Measurements from ENCODE around the gene MCTP1. TPM values are rescaled to one million over a fixed set of nuclear protein-coding genes. Genes with fewer than 3 reads are reported as not detected.

The MCTP1 gene
- total RNA-seq, 1 experiment from 2014 or later, result 0.44 TPM

GRCh38 chr5:95048628-95049027 lies 236.3 kb downstream of the MCTP1 start:
- intact Hi-C loops (cut with micrococcal nuclease), result no loop called here
- Histone ChIP-seq H4K20me1 (ENCODE audit: insufficient read depth) (no peaks in the 10 kb centered on the region), H3K27ac (ENCODE audit: low read depth, low read length) (no peak overlapping the region), H3K9me3 (ENCODE audit: control insufficient read depth in 1 of 2, insufficient read depth in 1 of 2, low read depth in 1 of 2, low read length in 2 of 2) (no peaks in the 10 kb centered on the region), H3K27me3 (ENCODE audit: insufficient read depth, low read length) (no peaks in the 10 kb centered on the region), H3K4me1 (ENCODE audit: control insufficient read depth in 1 of 2, insufficient read depth in 2 of 2, low read length in 2 of 2) (no peaks in the 10 kb centered on the region), H3K9ac (ENCODE audit: low read length) (no peak overlapping the region), H3K36me3 (ENCODE audit: control insufficient read depth in 1 of 2, insufficient read depth in 2 of 2, low read length in 2 of 2) (no peaks in the 10 kb centered on the region), H3K9me2 (ENCODE audit: insufficient read depth) (no peaks in the 10 kb centered on the region), H3K4me2 (ENCODE audit: low read length) (no peak overlapping the region), H3K79me2 (ENCODE audit: insufficient read depth, low read length) (no peaks in the 10 kb centered on the region), H2AFZ (ENCODE audit: low read depth, low read length, poor library complexity, severe bottlenecking) (no peak overlapping the region), H3K4me3 (replicated peaks in 1 of 2; ENCODE audit: low read depth in 1 of 2, low read length in 2 of 2) (no peak overlapping the region)
- DNase-seq (ENCODE audit: low read depth, low spot score), result no peak
- TF ChIP-seq ZNF274 (IDR thresholded peaks at IDR 0.05; ENCODE audit: low read depth, low read length) (no peak), REST (IDR thresholded peaks at IDR 0.05; ENCODE audit: low read depth) (no peak), CBX3 (IDR thresholded peaks at IDR 0.05; ENCODE audit: low read depth) (no peak), MAX (IDR thresholded peaks at IDR 0.05) (no peak), CEBPB (IDR thresholded peaks at IDR 0.05; ENCODE audit: low read depth) (no peak), YY1 (IDR thresholded peaks at IDR 0.05; ENCODE audit: extremely low read depth, insufficient replicate concordance, low read depth, low read length) (no peak), RAD21 (IDR thresholded peaks at IDR 0.05; ENCODE audit: low read depth) (no peak), EGR1 (IDR thresholded peaks at IDR 0.05; ENCODE audit: low read depth) (no peak), FOSL1 (IDR thresholded peaks at IDR 0.05; ENCODE audit: low read depth) (no peak), JUND (IDR thresholded peaks at IDR 0.05) (no peak), SIN3A (IDR thresholded peaks at IDR 0.05; ENCODE audit: low read depth) (no peak), EZH2phosphoT487 (IDR thresholded peaks at IDR 0.05; ENCODE audit: borderline replicate concordance) (no peak), ATF3 (IDR thresholded peaks at IDR 0.05) (no peak), POLR2AphosphoS5 (IDR thresholded peaks at IDR 0.05; ENCODE audit: low read depth, low read length) (no peak), CTCF (IDR thresholded peaks at IDR 0.05 in 2 of 3, conservative IDR thresholded peaks at IDR 0.05 in 1 of 3; ENCODE audit: borderline replicate concordance in 1 of 3, insufficient read depth in 1 of 3, low read depth in 2 of 3, low read length in 2 of 3) (no peak), TCF7L2 (IDR thresholded peaks at IDR 0.05; ENCODE audit: borderline replicate concordance, extremely low read depth, insufficient read depth, insufficient read length) (no peak), SP1 (IDR thresholded peaks at IDR 0.05; ENCODE audit: low read depth) (no peak)
- ChIA-PET CTCF (no interaction called here), POLR2A (no interaction called here), RAD21 (ENCODE audit: low non-redundant PET in 1 of 2, low total read pairs in 2 of 2, uncharacterized antibody in 2 of 2, unreplicated experiment in 2 of 2) (no interaction called here)
- BruUV-seq (replicated peaks), result no TSS peak
- no peak for ATAC-seq

All from HCT116 (cell line).